Measurements from ENCODE around the gene ADD1.
"Not testable (repeated sequence)": the region's sequence is repeated elsewhere in the genome, so short reads cannot be mapped to it uniquely, and the experiment has no call there.

Gene ADD1

DNA sequence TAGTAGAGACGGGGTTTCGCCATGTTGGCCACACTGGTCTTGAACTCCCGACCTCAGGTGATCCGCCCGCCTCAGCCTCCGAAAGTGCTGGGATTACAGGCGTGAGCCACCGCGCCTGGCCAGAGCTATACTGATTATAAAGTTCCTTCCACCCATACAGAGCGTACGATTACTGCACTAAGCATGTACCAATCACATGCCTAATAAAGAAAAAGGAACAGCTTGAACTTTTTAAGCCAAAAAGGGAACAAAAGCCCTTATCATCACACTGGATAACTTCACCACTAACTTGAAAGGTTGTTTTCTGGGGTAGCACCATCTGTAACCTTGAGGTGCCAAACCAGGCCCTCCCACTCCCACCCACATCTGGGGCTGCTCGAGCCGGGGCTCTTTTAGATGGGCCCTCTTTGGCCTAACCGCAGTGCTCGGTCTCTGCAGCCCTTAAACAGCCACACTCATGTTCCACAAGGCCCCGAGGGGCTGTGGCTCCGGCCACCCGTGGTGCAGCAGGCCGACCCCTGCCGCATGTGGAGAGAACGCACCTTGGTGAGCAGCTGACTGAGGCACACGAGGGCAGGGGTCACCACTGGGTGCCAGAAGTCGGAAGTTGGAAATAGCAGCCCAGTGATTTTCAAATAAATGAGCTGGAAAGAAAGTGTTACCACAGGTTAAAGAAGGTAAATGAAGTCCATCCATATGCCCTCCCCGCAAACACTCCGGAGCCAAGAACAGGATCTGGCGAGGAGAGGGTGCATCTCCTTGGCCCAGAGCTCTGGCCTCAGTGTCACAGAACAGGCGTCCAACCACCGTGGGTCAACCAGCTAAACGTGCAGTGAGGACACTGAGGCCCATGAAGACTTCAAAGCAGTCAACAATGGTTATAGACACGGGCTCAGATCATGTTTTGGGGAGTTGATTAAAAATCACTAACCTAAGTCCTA lies 101.2 kb downstream of the ADD1 start:
- no peak for DNase-seq (ENCODE audit: low read depth, low spot score)

DNA sequence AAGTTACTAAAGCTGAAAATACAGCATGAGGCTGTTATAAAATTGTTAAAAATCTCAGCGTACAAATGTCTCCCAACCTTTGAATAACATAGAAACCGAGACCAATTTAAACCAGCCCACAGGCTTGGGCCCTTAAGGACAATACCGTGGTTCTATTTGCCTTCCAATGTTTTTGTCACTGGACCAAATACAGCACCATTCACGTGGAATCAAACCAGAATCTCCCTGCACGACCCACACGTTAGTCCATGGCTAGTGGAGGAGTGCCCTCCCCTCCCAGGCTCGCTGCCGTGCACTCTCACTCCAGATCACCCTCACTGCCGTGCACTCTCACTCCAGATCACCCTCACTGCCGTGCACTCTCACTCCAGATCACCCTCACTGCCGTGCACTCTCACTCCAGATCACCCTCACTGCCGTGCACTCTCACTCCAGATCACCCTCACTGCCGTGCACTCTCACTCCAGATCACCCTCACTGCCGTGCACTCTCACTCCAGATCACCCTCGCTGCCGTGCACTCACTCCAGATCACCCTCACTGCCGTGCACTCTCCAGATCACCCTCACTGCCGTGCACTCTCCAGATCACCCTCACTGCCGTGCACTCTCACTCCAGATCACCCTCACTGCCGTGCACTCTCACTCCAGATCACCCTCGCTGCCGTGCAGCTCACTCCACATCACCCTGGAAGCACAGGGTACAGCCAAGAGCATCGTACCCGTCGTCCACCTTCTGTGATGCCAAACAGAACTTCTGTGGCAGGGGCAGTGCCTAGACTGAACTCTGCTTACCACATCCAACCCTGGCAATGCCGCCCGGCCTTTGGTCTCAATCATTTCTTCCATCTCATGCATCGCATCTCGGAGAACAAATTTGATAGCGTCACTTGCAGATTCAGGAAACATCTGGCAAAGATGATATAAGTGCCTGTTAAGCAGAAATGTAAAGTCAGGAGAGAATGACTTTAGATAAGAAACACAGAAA lies 102.3 kb downstream of the ADD1 start:
- DNase-seq (ENCODE audit: low read depth, low spot score), result not testable (repeated sequence)

GRCh38 chr4:2946812-2947600 lies 103.4 kb downstream of the ADD1 start:
- no peak for DNase-seq (ENCODE audit: low read depth, low spot score)

DNA sequence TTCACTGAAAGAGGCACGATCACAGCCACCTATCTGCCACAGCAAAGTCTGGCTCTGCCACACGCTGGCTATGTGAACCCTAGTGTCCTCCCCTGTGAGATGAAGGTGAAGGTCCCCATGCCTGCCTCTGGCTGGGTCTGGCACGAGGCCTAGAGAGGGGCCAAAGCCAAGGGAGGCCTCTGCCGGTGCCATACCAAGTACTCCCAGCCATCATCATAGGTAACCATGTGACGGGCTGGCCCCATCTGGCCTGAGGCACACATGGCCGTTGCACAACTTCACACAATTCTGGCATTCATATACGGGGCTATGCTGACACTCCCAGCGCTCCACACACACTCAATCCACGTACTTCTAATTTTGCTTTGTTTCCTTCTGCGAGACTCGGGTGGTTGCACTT lies 104.3 kb downstream of the ADD1 start:
- DNase-seq (ENCODE audit: low read depth, low spot score), result no peak

DNA sequence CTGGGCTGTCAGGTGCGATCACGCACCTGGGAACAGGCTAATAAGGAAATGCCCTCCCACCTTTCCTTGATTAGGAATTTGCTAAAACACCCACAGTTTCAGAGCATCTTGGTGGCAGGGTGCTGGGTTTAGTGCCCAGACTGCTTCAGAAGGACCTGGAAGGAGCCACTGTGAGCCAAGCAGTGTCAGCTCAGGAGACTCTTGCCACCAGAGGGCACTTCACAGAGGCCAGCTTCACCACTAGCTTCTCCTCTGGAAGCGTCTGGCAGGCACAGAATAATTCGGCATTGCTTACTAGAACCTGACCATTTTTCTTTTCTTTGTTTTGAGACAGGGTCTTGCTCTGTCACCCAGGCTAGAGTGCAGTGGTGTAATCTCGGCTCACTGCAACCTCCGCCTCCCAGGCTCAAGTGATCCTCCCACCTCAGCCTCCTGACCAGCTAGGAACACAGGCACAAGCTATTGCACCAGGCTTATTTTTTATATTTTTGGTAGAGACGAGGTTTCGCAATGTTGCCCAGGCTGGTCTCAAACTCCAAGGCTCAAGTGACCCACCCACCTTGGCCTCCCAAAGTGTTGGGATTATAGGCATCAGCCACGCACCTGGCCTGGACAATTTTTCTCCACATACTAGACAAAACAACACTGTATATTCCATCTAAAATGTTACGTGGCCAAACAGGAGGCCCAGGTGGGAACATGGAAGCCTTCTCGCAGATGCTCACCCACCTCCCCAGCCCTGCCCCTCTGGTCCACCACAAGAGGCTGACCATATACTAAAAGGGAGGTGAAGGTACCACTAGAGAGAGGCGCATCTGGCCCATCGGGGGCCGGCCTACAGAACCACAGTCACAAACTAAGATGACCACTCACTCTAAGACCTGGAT lies 105.5 kb downstream of the ADD1 start:
- DNase-seq (ENCODE audit: low read depth, low spot score), result no peak

GRCh38 chr4:2949782-2950125 lies 106.1 kb downstream of the ADD1 start:
- DNase-seq (ENCODE audit: low read depth, low spot score), result no peak

DNA sequence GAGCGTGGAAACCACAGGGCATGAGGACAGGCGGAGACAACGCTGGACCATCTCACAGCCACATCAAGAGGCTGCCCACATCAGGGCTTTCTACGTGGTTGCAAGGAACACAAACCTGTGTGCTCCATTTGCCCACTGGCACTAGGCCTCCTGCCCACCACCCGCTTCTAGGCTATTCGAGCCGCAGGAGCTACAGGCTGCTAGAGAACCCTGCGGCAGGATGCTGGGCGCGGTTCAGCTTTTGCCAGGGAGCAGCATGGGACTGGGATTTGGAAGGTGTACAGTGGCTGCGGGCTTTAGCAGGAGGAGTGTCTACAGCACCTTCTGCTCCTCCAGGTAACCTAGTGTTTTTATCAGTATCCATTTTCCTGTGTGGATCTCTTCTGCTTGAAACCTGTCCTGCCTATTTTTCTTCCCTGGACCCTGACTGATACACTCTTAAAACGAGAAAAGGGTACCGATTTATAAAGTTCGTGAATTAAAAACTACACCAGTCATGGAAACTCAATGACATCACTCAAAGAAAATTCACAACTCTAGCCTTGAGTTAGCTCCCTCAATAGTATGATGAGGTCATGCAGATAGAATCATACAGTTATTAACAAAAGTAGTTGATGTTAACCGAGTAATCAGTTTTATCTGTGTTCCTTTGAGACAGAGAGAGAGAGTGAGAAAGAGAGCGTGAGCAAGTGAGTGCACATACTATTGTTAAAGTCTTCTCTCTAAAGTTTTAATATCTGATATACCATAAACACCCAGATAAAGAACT lies 106.8 kb downstream of the ADD1 start:
- no peak for DNase-seq (ENCODE audit: low read depth, low spot score)

GRCh38 chr4:2953496-2953895 lies 109.9 kb downstream of the ADD1 start:
- no peak for DNase-seq (ENCODE audit: low read depth, low spot score)

GRCh38 chr4:2954358-2955185 lies 110.9 kb downstream of the ADD1 start:
- DNase-seq (ENCODE audit: low read depth, low spot score), result no peak

DNA sequence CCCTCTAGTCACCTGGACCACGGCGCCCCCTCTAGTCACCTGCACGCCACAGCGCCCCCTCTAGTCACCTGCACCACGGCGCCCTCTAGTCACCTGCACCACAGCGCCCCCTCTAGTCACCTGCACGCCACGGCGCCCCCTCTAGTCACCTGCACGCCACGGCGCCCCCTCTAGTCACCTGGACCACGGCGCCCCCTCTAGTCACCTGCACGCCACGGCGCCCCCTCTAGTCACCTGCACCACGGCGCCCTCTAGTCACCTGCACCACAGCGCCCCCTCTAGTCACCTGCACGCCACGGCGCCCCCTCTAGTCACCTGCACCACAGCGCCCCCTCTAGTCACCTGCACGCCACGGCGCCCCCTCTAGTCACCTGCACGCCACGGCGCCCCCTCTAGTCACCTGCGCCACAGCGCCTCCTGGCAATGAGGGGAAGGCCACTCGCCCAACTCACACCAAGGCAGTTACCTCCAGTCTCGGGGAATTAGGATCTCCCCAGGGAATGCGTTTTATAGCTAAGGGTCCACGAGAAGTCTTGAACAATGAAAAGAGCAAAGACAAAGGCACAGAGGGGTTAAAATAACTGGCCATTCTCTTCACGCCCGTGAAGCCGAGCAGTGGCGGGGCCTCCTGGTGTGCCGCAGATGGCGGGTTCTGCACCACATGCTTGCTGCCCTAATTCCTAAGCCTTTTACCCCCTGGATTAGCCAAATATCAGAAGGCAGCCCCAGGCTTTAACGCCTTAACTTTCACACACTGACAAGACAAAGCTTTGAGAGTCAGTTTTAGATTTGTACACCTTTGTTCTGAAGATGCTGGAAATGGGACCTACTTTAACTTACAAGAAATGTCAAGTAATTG lies 111.8 kb downstream of the ADD1 start:
- DNase-seq (ENCODE audit: low read depth, low spot score), result not testable (repeated sequence)

DNA sequence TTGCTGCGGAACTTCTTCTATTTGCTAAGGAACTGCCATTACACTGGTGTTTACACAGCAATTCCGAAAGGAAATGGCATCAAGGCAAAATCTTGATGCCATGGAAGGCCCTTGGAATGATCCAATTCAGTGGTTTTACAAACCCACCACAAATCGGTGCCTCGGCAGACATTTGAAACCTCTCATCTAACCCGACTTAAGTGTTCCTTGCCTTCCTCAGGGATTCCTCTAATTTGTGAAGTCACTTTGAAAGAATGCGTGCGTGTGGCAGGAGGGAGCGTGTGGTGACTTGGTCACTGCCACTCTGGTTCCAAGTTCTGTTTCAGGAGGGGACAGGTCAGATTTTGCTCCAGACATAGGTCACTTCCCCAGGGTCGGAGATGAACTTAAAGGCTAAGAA lies 114.8 kb downstream of the ADD1 start:
- no peak for DNase-seq (ENCODE audit: low read depth, low spot score)

- DNase-seq (ENCODE audit: low read depth, low spot score), result not testable (repeated sequence)
Measured at GRCh38 chr4:2960450-2960849, 116.8 kb downstream of the ADD1 start.

GRCh38 chr4:2961421-2961810 lies 117.8 kb downstream of the ADD1 start:
- DNase-seq (ENCODE audit: low read depth, low spot score), result no peak

DNA sequence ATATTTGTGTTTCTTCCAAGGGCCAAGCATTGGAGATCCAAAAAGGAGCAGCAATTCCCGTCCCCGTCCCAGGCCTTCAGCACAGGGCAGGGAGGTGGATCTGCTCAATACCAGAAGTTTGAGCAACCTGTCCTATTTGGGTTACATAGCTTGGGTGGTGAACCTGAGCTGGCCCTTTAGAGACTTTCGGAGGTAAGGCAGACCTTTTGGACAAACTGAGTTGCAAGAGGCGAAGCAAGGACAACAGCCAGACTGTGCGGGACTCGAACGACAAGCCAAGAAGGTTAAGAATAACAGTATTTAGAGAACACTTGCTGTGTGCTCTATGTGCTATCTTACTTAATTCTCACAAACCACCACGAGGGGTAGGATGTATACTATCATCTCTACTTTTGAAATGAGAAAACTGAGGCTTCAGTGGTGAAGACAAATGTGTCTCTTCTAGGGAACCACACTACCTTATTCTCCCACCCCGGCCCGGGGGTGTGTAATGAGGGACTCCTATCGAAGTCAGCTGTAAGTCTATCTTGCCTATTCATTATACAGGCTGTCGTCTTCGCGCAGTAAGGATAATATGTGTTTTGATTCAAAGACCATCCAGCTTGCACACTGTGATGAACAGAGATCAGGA lies 118.3 kb downstream of the ADD1 start:
- no peak for DNase-seq (ENCODE audit: low read depth, low spot score)

- no peak for DNase-seq (ENCODE audit: low read depth, low spot score)
Measured at GRCh38 chr4:2962614-2963174, 119.0 kb downstream of the ADD1 start.

DNA sequence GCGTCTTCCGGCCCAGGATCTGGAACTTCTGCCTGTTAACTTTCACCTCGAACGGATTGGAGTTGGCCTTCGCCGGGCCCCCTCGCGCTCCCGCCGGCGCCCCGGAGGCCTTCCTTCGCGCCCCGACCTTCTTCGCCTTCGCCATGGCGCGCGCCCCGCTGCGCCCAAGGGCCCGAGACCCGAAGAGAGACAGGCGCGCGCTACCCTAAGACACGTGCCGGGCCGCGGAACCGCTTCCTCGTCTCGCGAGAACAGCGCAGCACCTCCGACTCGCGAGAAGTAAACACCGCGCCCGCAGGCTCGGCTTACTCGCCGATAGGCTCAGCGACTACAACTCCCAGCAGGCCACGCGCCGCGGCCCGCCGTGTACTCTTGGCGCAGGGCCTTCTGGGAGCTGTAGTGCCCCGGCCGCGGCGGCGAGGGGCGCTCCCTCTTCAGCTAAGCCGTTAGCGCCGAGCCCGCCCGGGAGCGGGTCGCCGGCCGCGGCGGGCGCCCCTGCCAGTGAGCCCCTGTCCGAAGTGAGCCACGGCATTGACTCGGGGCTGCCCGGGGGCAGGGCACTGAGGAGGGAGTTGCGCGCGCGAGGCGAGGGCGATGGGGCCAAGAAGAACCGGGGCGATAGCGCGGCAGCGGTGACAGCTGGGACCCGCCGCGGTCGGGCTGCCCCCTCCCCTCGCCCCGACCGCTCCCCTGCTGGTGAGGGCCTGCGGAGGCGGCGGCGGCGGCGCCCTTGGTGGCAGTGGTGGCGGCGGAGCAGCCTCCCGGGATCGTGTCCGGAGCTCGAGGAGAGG lies 119.7 kb downstream of the ADD1 start, which contains the start of the genes GRK4 and NOP14:
Gene GRK4, plus strand, starts transcription at position 397 of the 791 bp plus-strand sequence. CDS start 500 bp downstream, outside the sequence.
Gene NOP14, minus strand, starts transcription at position 232 of the 791 bp plus-strand sequence. Its CDS starts 87 bp downstream, at position 145.
- peak; percentile 90 for DNase-seq (ENCODE audit: low read depth, low spot score)

Measured in iPS DF 19.7 (cell line).